ENCODE results near the gene DNAJB8.

DNAJB8 gene

GRCh38 chr3:128500556-128500955, 33.9 kb upstream of the DNAJB8 start:
- H3K9me3 ChIP-seq (ENCODE audit: control insufficient read depth, low read length) = peaks cover 3% of the 10 kb centered on the region
- peaks cover 80% of the 10 kb centered on the region for H3K27me3 ChIP-seq (replicated peaks; ENCODE audit: control insufficient read depth, insufficient read depth, low read length)
- peaks cover 9% of the 10 kb centered on the region for H3K4me1 ChIP-seq (ENCODE audit: control insufficient read depth, insufficient read depth, low read length)
- DNase-seq (ENCODE audit: low read depth) = no peak
- H3K4me3 ChIP-seq (ENCODE audit: low read length) = no peak overlapping the region
- H3K9ac ChIP-seq (ENCODE audit: low read length) = no peak overlapping the region
- H3K36me3 ChIP-seq (ENCODE audit: control insufficient read depth, insufficient read depth, low read length, severe bottlenecking) = no peaks in the 10 kb centered on the region

- peak; percentile 31 for DNase-seq (ENCODE audit: low read depth)
- peaks cover 81% of the 10 kb centered on the region for H3K27me3 ChIP-seq (replicated peaks; ENCODE audit: control insufficient read depth, insufficient read depth, low read length)
Measured at GRCh38 chr3:128499724-128500275, 33.1 kb upstream of the DNAJB8 start.

GRCh38 chr3:128498901-128499530, 32.3 kb upstream of the DNAJB8 start:
- DNase-seq (ENCODE audit: low read depth) = no peak
- Histone ChIP-seq H3K27me3 (replicated peaks; ENCODE audit: control insufficient read depth, insufficient read depth, low read length) (peaks cover 84% of the 10 kb centered on the region), H3K9ac (ENCODE audit: low read length) (no peak overlapping the region), H3K36me3 (ENCODE audit: control insufficient read depth, insufficient read depth, low read length, severe bottlenecking) (no peaks in the 10 kb centered on the region), H3K4me1 (ENCODE audit: control insufficient read depth, insufficient read depth, low read length) (peaks cover 9% of the 10 kb centered on the region), H3K4me3 (ENCODE audit: low read length) (no peak overlapping the region), H3K9me3 (ENCODE audit: control insufficient read depth, low read length) (no peaks in the 10 kb centered on the region)

More at GRCh38 chr3:128499724-128500275, 33.1 kb upstream of the DNAJB8 start:
- no peak overlapping the region for H3K4me3 ChIP-seq (ENCODE audit: low read length)
- H3K36me3 ChIP-seq (ENCODE audit: control insufficient read depth, insufficient read depth, low read length, severe bottlenecking) = no peaks in the 10 kb centered on the region
- no peaks in the 10 kb centered on the region for H3K9me3 ChIP-seq (ENCODE audit: control insufficient read depth, low read length)
- no peak overlapping the region for H3K9ac ChIP-seq (ENCODE audit: low read length)
- H3K4me1 ChIP-seq (ENCODE audit: control insufficient read depth, insufficient read depth, low read length) = peaks cover 9% of the 10 kb centered on the region

GRCh38 chr3:128498127-128498626, 31.5 kb upstream of the DNAJB8 start:
- Histone ChIP-seq H3K4me1 (ENCODE audit: control insufficient read depth, insufficient read depth, low read length) (peaks cover 9% of the 10 kb centered on the region), H3K27me3 (replicated peaks; ENCODE audit: control insufficient read depth, insufficient read depth, low read length) (peaks cover 86% of the 10 kb centered on the region), H3K4me3 (ENCODE audit: low read length) (no peak overlapping the region), H3K9ac (ENCODE audit: low read length) (no peak overlapping the region), H3K9me3 (ENCODE audit: control insufficient read depth, low read length) (no peaks in the 10 kb centered on the region), H3K36me3 (ENCODE audit: control insufficient read depth, insufficient read depth, low read length, severe bottlenecking) (no peaks in the 10 kb centered on the region)
- DNase-seq (ENCODE audit: low read depth) = no peak

- H3K27me3 ChIP-seq (replicated peaks; ENCODE audit: control insufficient read depth, insufficient read depth, low read length) = peaks cover 80% of the 10 kb centered on the region
- H3K9me3 ChIP-seq (ENCODE audit: control insufficient read depth, low read length) = no peaks in the 10 kb centered on the region
- H3K4me3 ChIP-seq (ENCODE audit: low read length) = peak overlapping the region; percentile 80
- H3K4me1 ChIP-seq (ENCODE audit: control insufficient read depth, insufficient read depth, low read length) = peaks cover 9% of the 10 kb centered on the region
- no peaks in the 10 kb centered on the region for H3K36me3 ChIP-seq (ENCODE audit: control insufficient read depth, insufficient read depth, low read length, severe bottlenecking)
- DNase-seq (ENCODE audit: low read depth) = peak; percentile 83
- no peak overlapping the region for H3K9ac ChIP-seq (ENCODE audit: low read length)
Measured at GRCh38 chr3:128497305-128498126, 30.8 kb upstream of the DNAJB8 start.

- Histone ChIP-seq H3K9me3 (ENCODE audit: control insufficient read depth, low read length) (no peaks in the 10 kb centered on the region), H3K9ac (ENCODE audit: low read length) (no peak overlapping the region), H3K4me1 (ENCODE audit: control insufficient read depth, insufficient read depth, low read length) (peaks cover 9% of the 10 kb centered on the region), H3K27me3 (replicated peaks; ENCODE audit: control insufficient read depth, insufficient read depth, low read length) (peaks cover 78% of the 10 kb centered on the region), H3K36me3 (ENCODE audit: control insufficient read depth, insufficient read depth, low read length, severe bottlenecking) (no peaks in the 10 kb centered on the region), H3K4me3 (ENCODE audit: low read length) (peak overlapping the region; percentile 80)
- DNase-seq (ENCODE audit: low read depth) = no peak
Measured at GRCh38 chr3:128496602-128497304, 30.1 kb upstream of the DNAJB8 start.

- peaks cover 79% of the 10 kb centered on the region for H3K27me3 ChIP-seq (replicated peaks; ENCODE audit: control insufficient read depth, insufficient read depth, low read length)
- DNase-seq (ENCODE audit: low read depth) = no peak
Measured at GRCh38 chr3:128496019-128496601, 29.4 kb upstream of the DNAJB8 start.

GRCh38 chr3:128495435-128495970, 28.8 kb upstream of the DNAJB8 start:
- H3K9ac ChIP-seq (ENCODE audit: low read length) = no peak overlapping the region
- no peak for DNase-seq (ENCODE audit: low read depth)
- H3K4me3 ChIP-seq (ENCODE audit: low read length) = no peak overlapping the region
- no peaks in the 10 kb centered on the region for H3K9me3 ChIP-seq (ENCODE audit: control insufficient read depth, low read length)
- peaks cover 9% of the 10 kb centered on the region for H3K4me1 ChIP-seq (ENCODE audit: control insufficient read depth, insufficient read depth, low read length)
- H3K36me3 ChIP-seq (ENCODE audit: control insufficient read depth, insufficient read depth, low read length, severe bottlenecking) = no peaks in the 10 kb centered on the region
- peaks cover 83% of the 10 kb centered on the region for H3K27me3 ChIP-seq (replicated peaks; ENCODE audit: control insufficient read depth, insufficient read depth, low read length)

More at GRCh38 chr3:128496019-128496601, 29.4 kb upstream of the DNAJB8 start:
- Histone ChIP-seq H3K36me3 (ENCODE audit: control insufficient read depth, insufficient read depth, low read length, severe bottlenecking) (no peaks in the 10 kb centered on the region), H3K9me3 (ENCODE audit: control insufficient read depth, low read length) (no peaks in the 10 kb centered on the region), H3K4me1 (ENCODE audit: control insufficient read depth, insufficient read depth, low read length) (peaks cover 9% of the 10 kb centered on the region), H3K4me3 (ENCODE audit: low read length) (no peak overlapping the region), H3K9ac (ENCODE audit: low read length) (no peak overlapping the region)

- DNase-seq (ENCODE audit: low read depth) = no peak
- no peak overlapping the region for H3K9ac ChIP-seq (ENCODE audit: low read length)
- H3K9me3 ChIP-seq (ENCODE audit: control insufficient read depth, low read length) = no peaks in the 10 kb centered on the region
- H3K4me1 ChIP-seq (ENCODE audit: control insufficient read depth, insufficient read depth, low read length) = peaks cover 14% of the 10 kb centered on the region
- H3K27me3 ChIP-seq (replicated peaks; ENCODE audit: control insufficient read depth, insufficient read depth, low read length) = peaks cover 83% of the 10 kb centered on the region
- H3K36me3 ChIP-seq (ENCODE audit: control insufficient read depth, insufficient read depth, low read length, severe bottlenecking) = no peaks in the 10 kb centered on the region
- H3K4me3 ChIP-seq (ENCODE audit: low read length) = no peak overlapping the region
Measured at GRCh38 chr3:128494367-128494650, 27.6 kb upstream of the DNAJB8 start.

GRCh38 chr3:128493570-128494366, 27.1 kb upstream of the DNAJB8 start:
- Histone ChIP-seq H3K4me1 (ENCODE audit: control insufficient read depth, insufficient read depth, low read length) (peaks cover 14% of the 10 kb centered on the region), H3K4me3 (ENCODE audit: low read length) (no peak overlapping the region), H3K27me3 (replicated peaks; ENCODE audit: control insufficient read depth, insufficient read depth, low read length) (peaks cover 81% of the 10 kb centered on the region), H3K9me3 (ENCODE audit: control insufficient read depth, low read length) (no peaks in the 10 kb centered on the region), H3K36me3 (ENCODE audit: control insufficient read depth, insufficient read depth, low read length, severe bottlenecking) (no peaks in the 10 kb centered on the region), H3K9ac (ENCODE audit: low read length) (no peak overlapping the region)
- DNase-seq (ENCODE audit: low read depth) = no peak

All from adipocyte (in vitro differentiated cells).